ENCODE data around the gene IFNAR2. TPM values are rescaled to one million over a fixed set of nuclear protein-coding genes. Genes with fewer than 3 reads are reported as not detected.

IFNAR2 gene
- polyA plus RNA-seq, 3 donors, result 47.7 to 79.8 (median 59.5) TPM

DNA sequence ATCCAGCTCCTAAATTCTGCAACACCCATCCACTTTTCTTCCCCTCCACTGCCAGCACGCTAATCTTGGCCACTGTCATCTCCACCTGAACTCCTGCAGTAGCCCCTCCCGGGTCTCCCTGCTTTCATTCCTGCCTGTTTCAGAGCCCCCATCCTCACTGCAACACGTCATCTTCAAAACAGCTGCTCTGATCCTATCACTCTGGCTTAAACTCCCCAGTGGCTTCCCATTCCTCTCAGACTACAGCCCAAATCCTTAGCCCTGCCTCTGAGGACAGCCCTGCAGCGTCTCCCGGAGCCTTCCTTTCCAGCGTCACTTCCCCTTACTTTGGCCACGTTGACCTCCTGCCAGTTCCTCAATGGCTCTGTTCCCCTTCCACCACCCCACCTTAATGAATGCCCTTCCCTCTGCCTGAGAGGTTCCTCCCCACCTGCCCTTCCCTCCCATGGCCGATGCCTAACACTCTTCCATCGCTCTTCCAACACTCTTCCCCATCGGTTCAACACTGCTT lies 22.9 kb upstream of the IFNAR2 start:
- H3K4me3 Mint-ChIP-seq, result peak overlapping the region in 1 of 2 donors; percentile 61
- DNase-seq, result peak; percentile 73 to 84 (median 82)
- peaks cover 0 to 2% (median 2%) of the 10 kb centered on the region in 3 donors for H3K27me3 Mint-ChIP-seq (ENCODE audit: low read depth in 3 of 3)
- TF ChIP-seq, protein P1, sequence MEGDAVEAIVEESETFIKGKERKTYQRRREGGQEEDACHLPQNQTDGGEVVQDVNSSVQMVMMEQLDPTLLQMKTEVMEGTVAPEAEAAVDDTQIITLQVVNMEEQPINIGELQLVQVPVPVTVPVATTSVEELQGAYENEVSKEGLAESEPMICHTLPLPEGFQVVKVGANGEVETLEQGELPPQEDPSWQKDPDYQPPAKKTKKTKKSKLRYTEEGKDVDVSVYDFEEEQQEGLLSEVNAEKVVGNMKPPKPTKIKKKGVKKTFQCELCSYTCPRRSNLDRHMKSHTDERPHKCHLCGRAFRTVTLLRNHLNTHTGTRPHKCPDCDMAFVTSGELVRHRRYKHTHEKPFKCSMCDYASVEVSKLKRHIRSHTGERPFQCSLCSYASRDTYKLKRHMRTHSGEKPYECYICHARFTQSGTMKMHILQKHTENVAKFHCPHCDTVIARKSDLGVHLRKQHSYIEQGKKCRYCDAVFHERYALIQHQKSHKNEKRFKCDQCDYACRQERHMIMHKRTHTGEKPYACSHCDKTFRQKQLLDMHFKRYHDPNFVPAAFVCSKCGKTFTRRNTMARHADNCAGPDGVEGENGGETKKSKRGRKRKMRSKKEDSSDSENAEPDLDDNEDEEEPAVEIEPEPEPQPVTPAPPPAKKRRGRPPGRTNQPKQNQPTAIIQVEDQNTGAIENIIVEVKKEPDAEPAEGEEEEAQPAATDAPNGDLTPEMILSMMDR (IDR thresholded peaks at IDR 0.05), result no peak
- Histone ChIP-seq H3K4me3 (replicated peaks in 1 of 3; ENCODE audit: low read depth in 2 of 3, low read length in 3 of 3) (peak overlapping the region in 1 of 3 experiments; percentile 53), H3K4me2 (replicated peaks; ENCODE audit: extremely low read depth, low read length, poor library complexity, severe bottlenecking) (peak overlapping the region; percentile 41), H3K9me3 (replicated peaks in 1 of 2; ENCODE audit: control insufficient read depth in 1 of 2, insufficient read depth in 1 of 2, low read length in 2 of 2) (no peaks in the 10 kb centered on the region), H3K4me1 (ENCODE audit: control insufficient read depth in 1 of 2, insufficient read depth in 2 of 2, low read length in 2 of 2) (peaks cover 63 to 71% of the 10 kb centered on the region in 2 donors), H3K27ac (ENCODE audit: low read depth in 1 of 2, low read length in 2 of 2) (peak overlapping the region; percentile 38 to 89), H2AFZ (ENCODE audit: insufficient read depth, low read depth, low read length, poor library complexity, severe bottlenecking) (no peak overlapping the region), H4K20me1 (ENCODE audit: insufficient read depth, low read length) (no peaks in the 10 kb centered on the region), H3K9ac (ENCODE audit: insufficient read depth, low read length, poor library complexity, severe bottlenecking) (no peak overlapping the region), H3K79me2 (ENCODE audit: insufficient read depth, low read length) (no peaks in the 10 kb centered on the region), H3K36me3 (replicated peaks in 1 of 2; ENCODE audit: control insufficient read depth in 1 of 2, insufficient read depth in 2 of 2, low read length in 2 of 2) (no peaks in the 10 kb centered on the region), H3K27me3 (ENCODE audit: control insufficient read depth in 2 of 2, insufficient read depth in 2 of 2, low read length in 2 of 2) (no peaks in the 10 kb centered on the region)
- WGBS (ENCODE audit: insufficient coverage), result 44% methylated on average over 10 of the region's 10 CpGs
- H3K4me1 Mint-ChIP-seq, result peaks cover 64% of the 10 kb centered on the region
- intact Hi-C loops (cut with micrococcal nuclease), result loop anchor here in 1 of 2 donors (10.0 kb wide), 1 partner anchor 202 kb away; no protein-coding TSS in a partner anchor
- peaks cover 3 to 17% (median 11%) of the 10 kb centered on the region in 7 donors for H3K9me3 Mint-ChIP-seq
- H3K36me3 Mint-ChIP-seq, result peaks cover 2 to 19% of the 10 kb centered on the region in 2 donors
- peak overlapping the region; percentile 92 to 96 (median 94) for H3K27ac Mint-ChIP-seq

DNA sequence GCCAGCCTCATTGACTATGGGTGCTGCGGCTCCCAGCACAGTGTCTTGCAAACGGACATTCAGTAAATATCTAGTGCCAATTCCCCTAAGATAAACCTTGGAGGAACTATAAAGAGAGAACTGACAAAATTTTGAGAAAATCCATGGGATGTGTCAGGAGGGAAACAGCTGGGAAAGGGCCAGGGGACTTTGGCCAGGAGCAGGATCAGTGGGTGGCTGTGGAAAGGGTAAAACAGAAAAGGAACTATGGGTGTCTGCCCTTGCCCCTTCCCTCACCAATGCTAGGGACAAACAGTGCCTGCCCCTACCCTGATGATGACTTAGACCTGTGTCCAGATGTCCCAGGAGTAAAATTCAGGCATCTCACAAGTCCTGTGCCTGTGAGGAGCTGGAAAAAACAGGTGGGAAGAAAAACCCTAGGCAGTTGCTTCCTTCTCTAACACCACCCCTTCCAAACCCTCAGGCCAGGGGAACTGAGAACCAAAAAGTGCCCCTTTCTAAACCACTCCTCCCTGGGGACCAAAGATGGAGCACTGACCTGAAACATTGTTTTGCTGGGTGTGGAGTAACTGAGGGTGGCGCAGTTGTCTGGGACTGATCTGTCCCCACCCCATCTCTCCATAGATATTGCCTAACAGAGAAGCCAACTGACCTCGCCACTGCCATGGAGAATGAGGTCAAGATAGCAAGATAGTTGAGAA lies 22.1 kb upstream of the IFNAR2 start:
- H3K27ac ChIP-seq (ENCODE audit: low read depth in 1 of 2, low read length in 2 of 2), result peak overlapping the region; percentile 38 to 89
- peak overlapping the region in 1 of 3 experiments; percentile 53 for H3K4me3 ChIP-seq (replicated peaks in 1 of 3; ENCODE audit: low read depth in 2 of 3, low read length in 3 of 3)
- Mint-ChIP-seq H3K9me3 (peaks cover 3 to 18% (median 11%) of the 10 kb centered on the region in 7 donors), H3K36me3 (peaks cover 2 to 21% of the 10 kb centered on the region in 2 donors), H3K27ac (peak overlapping the region; percentile 92 to 96 (median 94)), H3K27me3 (ENCODE audit: low read depth in 3 of 3) (peaks cover 0 to 2% (median 2%) of the 10 kb centered on the region in 3 donors), H3K4me1 (peaks cover 66% of the 10 kb centered on the region), H3K4me3 (no peak overlapping the region)
- peak overlapping the region; percentile 41 for H3K4me2 ChIP-seq (replicated peaks; ENCODE audit: extremely low read depth, low read length, poor library complexity, severe bottlenecking)
- H3K79me2 ChIP-seq (ENCODE audit: insufficient read depth, low read length), result no peaks in the 10 kb centered on the region
- no peaks in the 10 kb centered on the region for H3K27me3 ChIP-seq (ENCODE audit: control insufficient read depth in 2 of 2, insufficient read depth in 2 of 2, low read length in 2 of 2)
- no peaks in the 10 kb centered on the region for H3K9me3 ChIP-seq (replicated peaks in 1 of 2; ENCODE audit: control insufficient read depth in 1 of 2, insufficient read depth in 1 of 2, low read length in 2 of 2)
- no peaks in the 10 kb centered on the region for H3K36me3 ChIP-seq (replicated peaks in 1 of 2; ENCODE audit: control insufficient read depth in 1 of 2, insufficient read depth in 2 of 2, low read length in 2 of 2)
- H4K20me1 ChIP-seq (ENCODE audit: insufficient read depth, low read length), result no peaks in the 10 kb centered on the region
- TF ChIP-seq, protein P1 (IDR thresholded peaks at IDR 0.05), result no peak
- H3K4me1 ChIP-seq (ENCODE audit: control insufficient read depth in 1 of 2, insufficient read depth in 2 of 2, low read length in 2 of 2), result peaks cover 70 to 71% of the 10 kb centered on the region in 2 donors
- no peak overlapping the region for H2AFZ ChIP-seq (ENCODE audit: insufficient read depth, low read depth, low read length, poor library complexity, severe bottlenecking)
- H3K9ac ChIP-seq (ENCODE audit: insufficient read depth, low read length, poor library complexity, severe bottlenecking), result no peak overlapping the region
- intact Hi-C loops (cut with micrococcal nuclease), result loop anchor here in 1 of 2 donors (10.0 kb wide), 1 partner anchor 203 kb away; no protein-coding TSS in a partner anchor
- no CpG with 5 or more reads among the region's 4 CpGs for WGBS (ENCODE audit: insufficient coverage)
- no peak for DNase-seq
